Activated CD4-positive, CD25-positive, alpha-beta regulatory T cell (primary cell): Measurements from ENCODE around the gene BCL2L13.
"Not testable (repeated sequence)": the region's sequence is repeated elsewhere in the genome, so short reads cannot be mapped to it uniquely, and the experiment has no call there.

Source experiments
- DNase-seq, 4 experiments: peaks; one replicate each; lab custom pipeline; 2025; lab: John Stamatoyannopoulos, UW

Gene BCL2L13

GRCh38 chr22:17695986-17696385 is 57.4 kb downstream of the BCL2L13 start:
- no peak for DNase-seq

GRCh38 chr22:17697196-17697595 is 58.6 kb downstream of the BCL2L13 start:
- not testable (repeated sequence) for DNase-seq

- DNase-seq: not testable (repeated sequence)
Observed at GRCh38 chr22:17698276-17698675, 59.7 kb downstream of the BCL2L13 start.

GRCh38 chr22:17698948-17699347 is 60.4 kb downstream of the BCL2L13 start:
- no peak for DNase-seq

- DNase-seq: no peak
Observed at GRCh38 chr22:17699696-17700340, 61.3 kb downstream of the BCL2L13 start.

- DNase-seq: no peak
Observed at GRCh38 chr22:17700778-17701177, 62.2 kb downstream of the BCL2L13 start.

GRCh38 chr22:17703811-17704210 is 65.3 kb downstream of the BCL2L13 start:
- DNase-seq: no peak

- no peak for DNase-seq
Observed at GRCh38 chr22:17705546-17705945, 67.0 kb downstream of the BCL2L13 start.

- no peak for DNase-seq
Observed at GRCh38 chr22:17705951-17706900, 67.7 kb downstream of the BCL2L13 start.

GRCh38 chr22:17706947-17707346 is 68.4 kb downstream of the BCL2L13 start:
- DNase-seq: no peak

GRCh38 chr22:17707526-17707925 is 69.0 kb downstream of the BCL2L13 start:
- DNase-seq: no peak

GRCh38 chr22:17710023-17710422 is 71.5 kb downstream of the BCL2L13 start:
- DNase-seq: no peak

GRCh38 chr22:17712441-17712840 is 73.9 kb downstream of the BCL2L13 start:
- DNase-seq: no peak

GRCh38 chr22:17716529-17716928 is 78.0 kb downstream of the BCL2L13 start:
- DNase-seq: no peak

- DNase-seq: no peak
Observed at GRCh38 chr22:17717708-17718107, 79.2 kb downstream of the BCL2L13 start.

GRCh38 chr22:17719911-17720310 is 81.4 kb downstream of the BCL2L13 start:
- DNase-seq: no peak

GRCh38 chr22:17724241-17724640 is 85.7 kb downstream of the BCL2L13 start:
- no peak for DNase-seq

GRCh38 chr22:17724678-17725499 is 86.3 kb downstream of the BCL2L13 start:
- no peak for DNase-seq

- no peak for DNase-seq
Observed at GRCh38 chr22:17725500-17725796, 86.9 kb downstream of the BCL2L13 start.

- no peak for DNase-seq
Observed at GRCh38 chr22:17726006-17726927, 87.7 kb downstream of the BCL2L13 start.
